H9 (cell line): ENCODE measurements around the gene DMXL1. TPM values are rescaled to one million over a fixed set of nuclear protein-coding genes. Genes with fewer than 3 reads are reported as not detected.

Experiments
- DNase-seq: peaks from one replicate; pipeline ENCODE4 v3.0.0-alpha.2; 2017
- H2AFZ ChIP-seq: one replicate; pipeline ENCODE4 v1.6.1; 2013; ENCODE audit warnings: mild to moderate bottlenecking, low read length, control low read depth, moderate library complexity
- H2AK5ac ChIP-seq: 2 replicates; pipeline ENCODE4 v1.6.1; 2013; ENCODE audit warnings: low read length, control low read depth, mixed read lengths; ENCODE audit not compliant: insufficient read length
- H2BK120ac ChIP-seq: one replicate; pipeline ENCODE4 v1.6.1; 2013; ENCODE audit warnings: low read depth, mild to moderate bottlenecking, low read length, control low read depth, inconsistent platforms; ENCODE audit not compliant: poor library complexity, severe bottlenecking
- H2BK12ac ChIP-seq: 2 replicates; pipeline ENCODE4 v1.6.1; 2013; ENCODE audit warnings: low read length, control low read depth, mixed read lengths, low read depth; ENCODE audit not compliant: insufficient read length
- H2BK15ac ChIP-seq: 2 replicates; pipeline ENCODE4 v1.6.1; 2013; ENCODE audit warnings: low read depth, low read length, control low read depth
- H2BK20ac ChIP-seq: one replicate; pipeline ENCODE4 v1.6.1; 2013; ENCODE audit warnings: low read depth, mild to moderate bottlenecking, low read length, control low read depth, inconsistent platforms; ENCODE audit not compliant: poor library complexity, severe bottlenecking
- H2BK5ac ChIP-seq: 2 replicates; pipeline ENCODE4 v1.6.1; 2013; ENCODE audit warnings: low read length, control low read depth, mixed read lengths; ENCODE audit not compliant: insufficient read length
- H3K14ac ChIP-seq: 2 replicates; pipeline ENCODE4 v1.6.1; 2013; ENCODE audit warnings: low read length, control low read depth; ENCODE audit not compliant: insufficient read depth
- H3K18ac ChIP-seq: 2 replicates; pipeline ENCODE4 v1.6.1; 2013; ENCODE audit warnings: low read depth, mild to moderate bottlenecking, mixed read lengths, low read length, control low read depth; ENCODE audit not compliant: insufficient read length
- H3K23ac ChIP-seq: 2 replicates; pipeline ENCODE4 v1.6.1; 2013; ENCODE audit warnings: low read length, control low read depth, mixed read lengths, low read depth; ENCODE audit not compliant: insufficient read length
- H3K23me2 ChIP-seq: 2 replicates; pipeline ENCODE4 v1.6.1; 2013; ENCODE audit warnings: low read depth, mild to moderate bottlenecking, mixed read lengths, low read length, control low read depth; ENCODE audit not compliant: insufficient read length, poor library complexity, severe bottlenecking
- H3K27ac ChIP-seq: 2 replicates; pipeline ENCODE4 v1.5.1; 2013; ENCODE audit warnings: low read length, control low read depth, mixed read lengths, low read depth; ENCODE audit not compliant: insufficient read length
- H3K27me3 ChIP-seq: 2 replicates; pipeline ENCODE4 v1.6.1; 2013; ENCODE audit warnings: low read length, control low read depth, inconsistent platforms; ENCODE audit not compliant: insufficient read depth
- H3K4ac ChIP-seq: 2 replicates; pipeline ENCODE4 v1.6.1; 2013; ENCODE audit warnings: low read depth, mild to moderate bottlenecking, control low read depth, inconsistent platforms, low read length, moderate library complexity
- H3K4me1 ChIP-seq: 2 replicates; pipeline ENCODE4 v1.6.1; 2013; ENCODE audit warnings: low read length, control low read depth, inconsistent platforms; ENCODE audit not compliant: insufficient read depth
- H3K4me2 ChIP-seq: 2 replicates; pipeline ENCODE4 v1.6.1; 2013; ENCODE audit warnings: low read length, control low read depth, mixed read lengths; ENCODE audit not compliant: insufficient read length, insufficient read depth
- H3K56ac ChIP-seq: 2 replicates; pipeline ENCODE4 v1.6.1; 2013; ENCODE audit warnings: low read depth, mild to moderate bottlenecking, mixed read lengths, low read length, control low read depth; ENCODE audit not compliant: insufficient read length
- H3K79me1 ChIP-seq: 2 replicates; pipeline ENCODE4 v1.6.1; 2013; ENCODE audit warnings: low read depth, mild to moderate bottlenecking, moderate library complexity, low read length, control low read depth, inconsistent platforms; ENCODE audit not compliant: insufficient read depth, poor library complexity, severe bottlenecking
- H3K79me2 ChIP-seq: 2 replicates; pipeline ENCODE4 v1.6.1; 2013; ENCODE audit warnings: low read length, control low read depth, inconsistent platforms; ENCODE audit not compliant: insufficient read depth
- H3K9ac ChIP-seq: 2 replicates; pipeline ENCODE4 v1.6.1; 2013; ENCODE audit warnings: low read length, control low read depth, mixed read lengths; ENCODE audit not compliant: insufficient read length; ENCODE audit errors: extremely low read depth
- H3K9me3 ChIP-seq: one replicate; pipeline ENCODE4 v1.6.1; 2013; ENCODE audit warnings: low read depth, low read length, inconsistent platforms; ENCODE audit not compliant: control insufficient read depth
- H3T11ph ChIP-seq: one replicate; pipeline ENCODE4 v1.6.1; 2013; ENCODE audit warnings: mild to moderate bottlenecking, low read length, control low read depth, inconsistent platforms
- H4K20me1 ChIP-seq: one replicate; pipeline ENCODE4 v1.6.1; 2013; ENCODE audit not compliant: control insufficient read depth, insufficient read length, insufficient read depth
- H4K5ac ChIP-seq: 2 replicates; pipeline ENCODE4 v1.6.1; 2013; ENCODE audit warnings: low read depth, mild to moderate bottlenecking, mixed read lengths, low read length, control low read depth; ENCODE audit not compliant: insufficient read length
- H4K8ac ChIP-seq: replicated peaks from 2 replicates; pipeline ENCODE4 v1.6.1; 2013; ENCODE audit warnings: low read length, control low read depth, mixed read lengths, low read depth; ENCODE audit not compliant: insufficient read length
- H4K91ac ChIP-seq: 2 replicates; pipeline ENCODE4 v1.6.1; 2013; ENCODE audit warnings: low read depth, mild to moderate bottlenecking, moderate library complexity, mixed read lengths, low read length, control low read depth; ENCODE audit not compliant: insufficient read length
- H3K27ac Mint-ChIP-seq, 3 experiments: 2 replicates in 2 of 3; 3 replicates in 1 of 3; pipeline ENCODE4 v1.8.0; 2020 to 2021; ENCODE audit warnings: mixed read lengths in 3 of 3, mild to moderate bottlenecking in 1 of 3, moderate library complexity in 1 of 3
- H3K27me3 Mint-ChIP-seq: 2 replicates; pipeline ENCODE4 v1.8.0; 2021; ENCODE audit warnings: low read depth, mild to moderate bottlenecking, moderate library complexity, mixed read lengths
- H3K36me3 Mint-ChIP-seq, 3 experiments: 2 replicates in 2 of 3; 3 replicates in 1 of 3; pipeline ENCODE4 v1.8.0; 2020 to 2021; ENCODE audit warnings: low read depth in 3 of 3, mixed read lengths in 3 of 3; ENCODE audit not compliant: insufficient read depth in 1 of 3
- H3K4me1 Mint-ChIP-seq, 2 experiments: 2 replicates each; pipeline ENCODE4 v1.8.0; 2020; ENCODE audit warnings: mixed read lengths in 2 of 2
- H3K4me3 Mint-ChIP-seq, 2 experiments: 2 replicates in 1 of 2; 3 replicates in 1 of 2; pipeline ENCODE4 v1.8.0; 2020 to 2021; ENCODE audit warnings: mild to moderate bottlenecking in 2 of 2, mixed read lengths in 2 of 2, moderate library complexity in 1 of 2
- H3K9me3 Mint-ChIP-seq, 2 experiments: 2 replicates in 1 of 2; 3 replicates in 1 of 2; pipeline ENCODE4 v1.8.0; 2020; ENCODE audit warnings: mild to moderate bottlenecking in 2 of 2, mixed read lengths in 2 of 2, moderate library complexity in 1 of 2
- CTCF ChIP-seq: fragments of 200-600 bp; sonication (generic); conservative IDR thresholded peaks from 3 replicates; pipeline ENCODE4 v1.8.0; 2021; ENCODE audit warnings: antibody characterized with exemption, mild to moderate bottlenecking
- WGBS: extraction: QIAGEN DNeasy Blood & Tissue Kit; methylation state at CpG from one replicate; pipeline ENCODE4 v1.1.7; 2013; ENCODE audit warnings: missing lambda C conversion rate, low lambda C conversion rate, mixed read lengths; ENCODE audit not compliant: insufficient read length; ENCODE audit errors: extremely low coverage; 5-methylcytosine and 5-hydroxymethylcytosine counted together
- total RNA-seq: library from RNA; stranded (reverse); gene quantifications from 2 replicates; pipeline ENCODE4 v1.2.1, GENCODE V29; 2021

The DMXL1 gene
- total RNA-seq, 1 experiment from 2014 or later: 63.5 TPM

- H2BK12ac ChIP-seq: no peak overlapping the region
- no peak overlapping the region for H2AK5ac ChIP-seq
- H3T11ph ChIP-seq: no peak overlapping the region
- H2BK120ac ChIP-seq: no peak overlapping the region
- H3K27me3 Mint-ChIP-seq: peaks cover 25% of the 10 kb centered on the region
- no peak overlapping the region for H3K56ac ChIP-seq
- no peak overlapping the region for H3K4ac ChIP-seq
- no peak overlapping the region for H2BK20ac ChIP-seq
- no peak overlapping the region for H4K8ac ChIP-seq
- H2BK5ac ChIP-seq: no peak overlapping the region
- no peaks in the 10 kb centered on the region for H3K9me3 Mint-ChIP-seq
- no peaks in the 10 kb centered on the region for H4K20me1 ChIP-seq
- H4K5ac ChIP-seq: no peak overlapping the region
- peaks cover 40 to 44% of the 10 kb centered on the region in 2 experiments for H3K4me1 Mint-ChIP-seq
- no peak overlapping the region for H3K27ac Mint-ChIP-seq
- no peak for TF ChIP-seq CTCF
- peaks cover 0 to 6% (median 0%) of the 10 kb centered on the region in 3 experiments; a peak in 2 of 7 replicates for H3K36me3 Mint-ChIP-seq
- H3K4me2 ChIP-seq: no peak overlapping the region
- peak overlapping the region; percentile 3 to 95; a peak in 3 of 5 replicates for H3K4me3 Mint-ChIP-seq
- H2AFZ ChIP-seq: no peak overlapping the region
- no peak overlapping the region for H4K91ac ChIP-seq
- 0 out of 2 replicates have a peak, but pooled peaks cover 2% of the 10 kb centered on the region for H3K4me1 ChIP-seq
- H3K18ac ChIP-seq: no peak overlapping the region
- no peak overlapping the region for H3K27ac ChIP-seq
- H3K27me3 ChIP-seq: no peaks in the 10 kb centered on the region
- DNase-seq: no peak
- no peaks in the 10 kb centered on the region for H3K9me3 ChIP-seq
- H3K79me2 ChIP-seq: no peaks in the 10 kb centered on the region
- no CpG with 5 or more reads among the region's 5 CpGs for WGBS
- H3K23ac ChIP-seq: no peak overlapping the region
- H2BK15ac ChIP-seq: no peak overlapping the region
- H3K79me1 ChIP-seq: no peaks in the 10 kb centered on the region
- H3K23me2 ChIP-seq: peaks cover 9% of the 10 kb centered on the region
- H3K14ac ChIP-seq: no peak overlapping the region
- H3K9ac ChIP-seq: no peak overlapping the region
These were observed 199.3 kb downstream of the DMXL1 start for GRCh38 chr5:119270121-119270565.
